NCI-H2196 treated with DMSO at 0.1 percent for 48 hours (cell line): ENCODE measurements around the gene SNX15.

Experiments used
- DNase-seq: peaks from one replicate; lab custom pipeline; 2025; ENCODE audit not compliant: unreplicated experiment; lab: John Stamatoyannopoulos, UW

Gene SNX15

DNA sequence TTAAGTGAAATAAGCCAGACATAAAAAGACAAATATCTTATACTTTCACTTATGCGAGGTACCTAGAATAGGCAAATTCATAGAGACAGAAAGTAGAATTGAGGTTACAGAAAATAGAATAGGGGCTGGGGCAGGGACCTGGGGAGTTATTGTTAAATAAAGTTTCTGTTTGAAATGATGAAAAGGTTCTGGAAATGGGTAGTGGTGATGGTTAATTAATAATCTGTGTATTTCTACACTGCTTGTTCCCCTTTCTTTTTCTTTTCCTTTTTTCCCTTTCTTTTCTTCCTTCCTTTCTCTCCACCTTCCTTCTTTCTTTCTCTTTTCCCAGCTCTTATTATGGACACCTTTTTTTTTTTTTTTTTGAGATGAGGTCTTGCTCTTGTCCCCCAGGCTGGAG is 28.3 kb downstream of the SNX15 start:
- DNase-seq: no peak

- DNase-seq: no peak
These were observed 29.8 kb downstream of the SNX15 start for GRCh38 chr11:65056999-65057398.

DNA sequence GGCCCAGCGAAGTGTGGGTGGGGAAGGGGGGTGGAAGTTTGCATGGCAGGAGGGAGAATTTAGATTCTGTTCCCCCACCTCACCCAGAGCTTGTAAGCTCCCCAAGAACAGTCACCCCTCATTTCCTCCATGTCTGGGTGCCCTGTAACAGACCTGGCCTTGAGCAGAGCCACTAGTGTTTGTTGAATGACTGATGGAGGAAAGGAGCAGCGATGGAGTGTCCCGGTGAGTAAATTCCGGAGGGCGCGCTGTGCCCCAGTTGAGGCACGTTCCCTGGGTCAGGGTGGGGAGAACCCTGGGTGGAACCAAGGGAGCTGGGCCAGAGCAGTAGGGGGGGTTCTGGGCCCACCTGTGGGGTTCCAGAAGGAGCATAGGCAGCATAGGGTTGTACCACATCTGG is 30.3 kb downstream of the SNX15 start:
- DNase-seq: no peak

DNA sequence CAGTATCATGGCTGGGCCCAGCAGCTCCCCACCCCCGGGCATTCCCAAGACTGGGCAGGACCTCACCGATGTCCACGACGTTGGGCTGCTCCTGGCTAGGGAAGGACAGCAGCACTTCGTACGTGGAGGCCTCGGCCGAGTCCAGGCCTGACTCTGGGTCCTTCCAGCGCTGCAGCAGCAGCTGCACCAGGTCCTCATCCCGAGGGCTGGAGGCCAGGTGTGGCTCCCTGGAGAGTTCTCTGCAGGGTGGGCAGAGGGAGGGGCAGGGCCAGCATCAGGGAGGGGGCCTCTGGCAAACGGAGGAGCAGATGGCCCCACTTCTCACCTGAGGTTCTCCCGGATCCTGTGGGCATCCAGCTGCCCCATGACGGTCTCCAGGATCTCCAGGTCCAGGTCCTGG is 30.8 kb downstream of the SNX15 start:
- no peak for DNase-seq

DNA sequence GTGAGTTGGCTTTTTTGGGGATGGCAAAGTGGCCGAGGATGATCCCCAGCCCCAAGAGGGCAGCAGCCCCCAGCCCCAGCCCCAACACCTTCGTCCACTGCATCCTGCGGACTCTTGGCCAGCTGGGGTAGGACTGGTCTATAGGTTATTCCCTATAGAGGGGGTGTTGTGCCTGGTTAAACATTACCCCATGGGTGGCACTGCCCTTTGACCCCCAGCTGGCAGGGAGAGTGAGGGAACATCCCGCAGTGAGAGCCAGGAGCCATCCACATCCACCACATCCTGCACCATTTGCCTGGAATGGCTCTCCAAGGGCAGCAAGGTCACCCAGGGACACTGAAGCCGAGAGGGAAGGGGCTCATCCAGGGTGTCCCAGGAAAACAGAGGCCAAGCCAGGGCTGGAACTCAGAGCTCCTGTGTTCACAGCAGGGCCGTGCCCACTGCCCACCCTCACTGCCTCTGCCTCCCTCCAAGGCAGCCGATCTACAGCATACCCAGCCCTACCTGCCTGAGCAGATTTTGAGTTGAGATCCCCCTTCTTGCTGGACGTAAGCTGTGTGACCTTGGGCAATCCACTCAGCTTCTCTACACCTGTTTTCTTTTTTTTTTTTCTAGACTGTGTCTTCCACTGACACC is 31.3 kb downstream of the SNX15 start, which contains the start of gene NAALADL1:
TSS of gene NAALADL1 (minus strand) at position 135 of the 636 bp plus-strand sequence. CDS start at position 103, 32 bp downstream.
- DNase-seq: no peak

GRCh38 chr11:65059523-65059922 is 32.3 kb downstream of the SNX15 start:
- no peak for DNase-seq

DNA sequence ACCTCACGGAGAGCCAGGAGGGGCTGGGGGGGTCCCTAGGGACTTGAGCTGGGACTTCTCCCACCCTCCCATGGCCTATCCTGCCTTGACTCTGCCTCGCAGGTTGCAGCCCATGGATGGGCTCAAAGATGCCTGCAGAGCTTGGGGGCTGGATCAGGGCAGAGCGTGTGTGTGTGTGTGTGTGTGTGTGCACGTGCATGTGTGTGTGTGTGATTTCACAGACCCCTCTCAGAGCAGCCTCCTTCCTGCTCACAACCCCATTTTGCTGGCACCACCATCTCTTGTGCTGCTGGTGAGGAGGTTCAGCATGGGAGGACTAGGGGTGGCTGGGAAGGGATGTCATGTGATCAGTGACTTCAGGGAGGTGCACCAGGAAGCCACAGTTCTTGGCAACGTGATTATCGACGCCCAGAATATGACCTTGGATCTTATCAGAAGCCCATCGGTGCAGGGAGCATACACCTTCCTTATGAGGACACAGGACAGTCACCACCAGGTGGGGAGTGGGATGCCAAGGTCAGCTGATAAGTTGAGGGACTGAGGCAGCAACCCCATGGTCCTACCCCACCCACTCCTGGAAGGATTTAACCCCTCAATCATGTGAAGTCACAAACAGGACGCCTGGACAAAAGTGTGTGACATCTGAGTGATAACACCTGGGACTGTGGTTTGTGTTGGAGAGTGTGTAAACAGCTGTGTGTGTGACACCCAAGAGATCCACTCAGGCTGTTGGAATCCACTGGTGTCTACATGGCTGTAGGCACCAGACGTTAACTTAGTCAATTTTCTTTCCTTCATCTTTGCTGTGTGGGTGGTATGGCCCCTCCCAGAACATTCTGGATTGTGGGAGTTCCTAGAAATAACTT is 33.0 kb downstream of the SNX15 start:
- no peak for DNase-seq

GRCh38 chr11:65060913-65061408 is 33.7 kb downstream of the SNX15 start:
- no peak for DNase-seq

GRCh38 chr11:65063532-65063931 is 36.3 kb downstream of the SNX15 start:
- DNase-seq: no peak

- no peak for DNase-seq
These were observed 37.6 kb downstream of the SNX15 start for GRCh38 chr11:65064847-65065240.

DNA sequence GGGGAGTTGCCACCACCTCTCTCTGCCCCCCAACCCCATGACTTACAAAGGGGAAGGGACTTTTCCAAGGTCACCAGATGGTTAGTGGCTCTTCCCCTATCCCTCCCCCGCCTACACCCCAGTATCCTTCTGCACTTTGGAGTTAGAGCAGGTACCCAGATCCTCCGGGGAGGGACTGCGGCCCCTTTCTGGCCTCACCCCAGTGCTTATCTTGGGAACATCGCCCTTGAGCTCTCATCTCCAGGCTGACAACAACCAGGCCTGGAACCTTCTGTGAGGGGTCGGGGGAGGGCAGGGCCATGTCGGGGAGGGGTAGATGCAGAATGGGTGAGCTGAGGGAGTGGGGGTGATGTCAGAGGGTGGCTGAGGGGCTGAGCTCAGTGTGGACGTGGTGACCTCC is 38.6 kb downstream of the SNX15 start:
- DNase-seq: no peak

DNA sequence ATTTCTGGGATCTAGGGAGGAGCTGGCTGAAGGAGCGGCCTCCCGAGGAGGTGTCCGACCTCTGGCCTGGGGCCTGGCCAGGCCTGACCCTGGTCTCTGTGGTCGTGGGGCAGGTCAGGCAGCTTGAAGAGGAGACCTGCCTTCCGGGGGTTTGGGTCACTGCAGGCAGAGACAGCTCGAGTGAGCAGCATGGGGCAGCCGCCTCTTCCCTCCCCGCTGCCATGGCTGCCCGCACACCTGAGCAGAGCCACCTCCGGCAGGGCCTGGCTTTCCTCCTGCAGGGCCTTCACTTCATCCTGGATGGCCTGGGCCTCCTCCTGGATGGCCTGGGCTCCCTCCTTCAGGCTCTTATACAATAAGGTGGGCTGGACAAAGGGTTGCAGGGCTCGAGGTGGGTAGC is 39.1 kb downstream of the SNX15 start:
- no peak for DNase-seq

DNA sequence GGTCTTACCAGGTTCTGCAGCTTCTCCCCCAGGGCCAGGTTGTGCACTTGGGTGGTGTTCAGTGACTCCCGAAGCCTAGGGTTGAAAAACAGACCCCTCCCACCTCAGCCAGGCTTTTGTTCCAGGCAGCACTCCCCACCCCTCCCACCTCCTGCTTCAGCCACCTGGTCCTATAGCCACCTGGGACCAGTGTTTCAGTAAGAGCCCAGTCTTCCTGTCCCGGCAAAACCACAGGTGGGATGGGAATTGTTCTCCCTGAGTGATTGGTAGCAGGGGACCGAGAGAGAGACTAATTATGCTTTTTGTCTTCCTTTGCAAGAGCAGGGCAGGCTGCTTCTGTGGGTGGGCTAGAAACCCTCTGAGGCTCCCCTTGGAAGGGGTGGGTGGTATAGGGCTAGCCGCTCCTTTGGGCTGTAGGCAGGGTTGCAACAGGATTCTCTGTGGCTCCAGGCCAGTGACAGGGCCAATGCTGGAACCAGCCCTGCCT is 39.6 kb downstream of the SNX15 start:
- DNase-seq: no peak

DNA sequence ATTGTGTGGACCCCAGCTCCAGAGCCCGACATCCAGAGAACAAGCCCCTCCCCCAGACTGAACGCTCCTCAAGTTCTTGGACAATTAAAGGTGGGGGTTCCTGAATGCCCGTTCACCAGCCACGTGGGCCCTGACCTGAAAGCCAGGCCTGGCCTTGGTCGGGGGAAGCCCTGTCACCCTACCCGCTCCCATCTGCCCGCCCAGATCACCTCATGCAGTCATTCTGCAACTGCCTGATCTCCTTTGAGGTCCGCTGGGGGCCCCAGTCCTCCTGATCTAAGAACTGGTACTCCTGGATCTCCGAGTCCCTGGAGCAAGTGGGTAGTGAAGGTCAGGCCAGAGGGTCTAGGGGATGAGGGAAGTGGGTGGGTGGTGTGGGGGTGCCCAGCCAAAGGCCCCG is 40.2 kb downstream of the SNX15 start:
- DNase-seq: no peak

- no peak for DNase-seq
These were observed 42.0 kb downstream of the SNX15 start for GRCh38 chr11:65069217-65069616.

DNA sequence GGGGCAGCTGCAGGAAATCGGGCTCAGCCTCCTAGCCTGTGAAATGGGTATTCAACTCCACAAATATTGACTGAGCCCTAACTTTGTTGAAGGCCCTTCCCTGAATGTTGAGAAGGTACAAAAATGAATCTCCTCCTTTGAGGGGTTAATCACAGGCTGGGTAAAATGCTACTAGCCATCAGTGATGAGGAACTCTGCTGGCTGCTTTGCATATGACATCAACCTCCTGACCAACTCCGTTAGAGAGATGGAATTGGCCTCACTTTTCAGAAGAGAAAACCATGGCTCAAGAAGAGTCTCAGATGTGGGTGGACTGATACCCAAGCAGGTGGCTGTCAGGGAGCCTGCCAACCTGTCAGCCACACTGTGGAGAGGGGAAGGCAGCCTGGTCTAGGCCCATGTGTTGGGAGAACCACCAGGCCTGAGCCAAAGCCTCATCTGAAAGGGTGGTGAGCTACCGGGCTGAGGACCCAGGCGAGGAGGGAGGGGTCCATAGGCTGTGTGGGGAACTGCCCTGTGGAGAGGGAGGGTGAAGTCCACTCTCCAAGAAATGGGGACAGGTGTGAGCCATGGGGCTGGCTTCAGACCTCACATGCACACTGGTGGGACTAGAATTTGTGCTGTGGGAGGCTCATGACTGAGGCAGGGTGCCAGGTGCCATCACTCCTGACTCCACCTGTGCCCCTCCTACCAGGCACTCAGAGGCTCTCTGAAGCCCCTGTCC is 44.8 kb downstream of the SNX15 start:
- no peak for DNase-seq

DNA sequence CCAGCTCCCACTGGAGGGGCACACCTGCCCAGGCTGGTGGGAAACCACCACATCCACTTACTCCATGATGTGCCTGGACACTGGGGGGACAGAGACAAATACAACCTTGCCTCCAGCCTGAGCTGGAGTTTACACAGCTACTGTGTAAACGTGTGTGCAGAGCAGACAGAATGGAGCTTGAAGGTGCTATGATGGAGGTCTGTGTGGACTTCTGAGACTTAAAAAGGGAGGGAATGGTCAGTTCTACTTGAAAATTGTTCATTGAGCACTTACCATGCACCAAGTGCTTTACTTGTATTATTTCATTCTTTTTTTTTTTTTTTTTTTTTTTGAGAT is 45.4 kb downstream of the SNX15 start:
- no peak for DNase-seq

GRCh38 chr11:65077451-65077850 is 50.2 kb downstream of the SNX15 start:
- DNase-seq: no peak

DNA sequence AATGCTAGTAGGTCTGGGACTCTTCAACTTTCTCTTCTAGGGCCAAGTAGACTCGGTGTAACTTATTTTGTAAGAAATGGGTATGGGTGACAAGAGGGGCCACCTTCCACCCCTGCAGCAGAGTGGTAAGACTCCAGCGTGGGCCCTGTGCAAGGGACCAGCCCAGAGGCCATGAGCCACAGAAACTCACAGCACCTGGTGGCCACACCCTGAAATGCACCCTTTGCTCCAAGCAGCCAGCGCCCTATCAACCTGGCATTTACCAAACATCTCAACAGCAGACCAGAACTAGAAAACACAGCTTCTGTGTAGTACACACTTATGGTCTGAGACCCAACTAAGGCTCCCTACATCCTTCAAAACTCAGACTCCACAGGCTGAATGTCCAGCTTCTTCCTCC is 50.9 kb downstream of the SNX15 start:
- no peak for DNase-seq

- no peak for DNase-seq
These were observed 51.6 kb downstream of the SNX15 start for GRCh38 chr11:65078786-65079342.

DNA sequence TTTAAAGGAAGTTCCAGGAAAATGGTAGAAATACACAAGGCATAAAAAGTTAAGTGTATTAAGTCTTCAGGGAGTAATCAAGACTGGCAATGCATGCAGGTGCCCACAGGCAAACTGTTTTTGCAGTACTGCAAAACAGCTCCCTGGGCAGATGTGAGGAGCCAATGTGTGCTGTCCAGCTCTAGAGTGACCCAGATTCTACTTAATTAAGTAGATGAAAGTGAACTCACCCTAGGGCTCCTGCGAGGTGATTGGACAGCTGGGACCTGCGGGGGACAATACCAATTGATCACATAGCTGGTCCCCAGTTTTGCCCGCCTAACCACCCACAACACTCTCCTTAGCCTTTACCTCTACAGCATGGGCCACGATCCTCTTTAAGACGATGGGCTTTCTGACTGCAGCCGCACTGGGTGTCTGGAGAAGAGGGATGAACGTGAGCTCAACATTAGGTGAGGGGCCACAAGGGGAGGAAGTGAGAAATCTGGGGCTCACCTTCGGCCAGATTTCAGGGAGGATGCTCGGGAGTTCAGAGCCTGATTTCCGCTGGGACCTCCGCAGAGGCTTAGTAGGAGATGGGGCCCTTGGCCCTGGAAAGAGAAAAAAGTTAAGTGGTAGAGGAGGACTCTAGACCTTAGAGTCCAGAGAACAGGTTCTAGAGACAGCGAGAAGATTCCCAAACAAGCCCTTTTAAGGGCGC is 56.0 kb downstream of the SNX15 start:
- DNase-seq: no peak
